Fibroblast of pulmonary artery (primary cell): ENCODE measurements around the gene PEX19.

Experiments
- DNase-seq: peaks from one replicate; pipeline ENCODE4 v3.0.0-alpha.2; 2010; ENCODE audit warnings: low read depth
- H3K4me3 ChIP-seq: replicated peaks from 2 replicates; pipeline ENCODE4 v1.5.1; 2011; ENCODE audit warnings: low read depth, mild to moderate bottlenecking, control low read depth, low read length, moderate library complexity
- TF ChIP-seq, protein P1 (sequence below): IDR thresholded peaks from 2 replicates; pipeline ENCODE4 v1.5.1; 2011; ENCODE audit warnings: mild to moderate bottlenecking, control low read depth, low read length, inconsistent platforms; ENCODE audit errors: missing control alignments

PEX19 gene

DNA sequence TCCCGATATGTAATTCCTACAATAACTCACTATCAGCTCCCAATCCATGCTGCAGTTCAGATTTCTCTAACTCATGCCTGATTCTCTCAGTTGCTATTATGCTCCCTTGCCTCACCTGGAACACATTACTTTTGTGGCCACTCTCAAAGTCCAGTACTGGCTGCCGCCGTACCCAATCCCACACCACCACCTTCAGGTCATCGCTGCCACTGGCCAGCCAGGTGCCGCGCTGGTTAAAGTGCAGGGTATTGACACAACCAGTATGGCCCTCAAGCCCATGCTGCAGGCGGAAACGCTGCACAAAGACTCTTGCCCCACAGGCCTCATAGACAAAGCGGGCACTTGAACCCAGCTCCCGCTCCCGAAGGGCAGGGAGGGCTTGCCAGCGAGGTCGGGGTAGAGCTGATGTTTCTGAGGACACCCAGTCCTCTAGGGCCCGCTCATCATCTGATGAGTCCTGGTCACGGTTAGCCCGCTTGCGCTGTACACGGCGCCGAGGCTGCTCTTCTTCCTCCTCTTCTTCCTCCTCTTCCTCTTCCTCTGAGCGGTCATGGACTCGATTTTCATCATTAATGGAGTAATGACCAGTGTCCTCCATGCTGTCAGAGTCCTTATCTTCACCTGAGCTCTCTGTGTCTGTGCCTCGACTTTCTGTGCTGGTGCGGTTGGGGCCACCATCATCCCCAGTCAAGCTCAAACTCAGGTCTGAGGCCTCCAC, 45.2 kb downstream of the PEX19 start:
- H3K4me3 ChIP-seq: no peak overlapping the region
- TF ChIP-seq, protein P1, sequence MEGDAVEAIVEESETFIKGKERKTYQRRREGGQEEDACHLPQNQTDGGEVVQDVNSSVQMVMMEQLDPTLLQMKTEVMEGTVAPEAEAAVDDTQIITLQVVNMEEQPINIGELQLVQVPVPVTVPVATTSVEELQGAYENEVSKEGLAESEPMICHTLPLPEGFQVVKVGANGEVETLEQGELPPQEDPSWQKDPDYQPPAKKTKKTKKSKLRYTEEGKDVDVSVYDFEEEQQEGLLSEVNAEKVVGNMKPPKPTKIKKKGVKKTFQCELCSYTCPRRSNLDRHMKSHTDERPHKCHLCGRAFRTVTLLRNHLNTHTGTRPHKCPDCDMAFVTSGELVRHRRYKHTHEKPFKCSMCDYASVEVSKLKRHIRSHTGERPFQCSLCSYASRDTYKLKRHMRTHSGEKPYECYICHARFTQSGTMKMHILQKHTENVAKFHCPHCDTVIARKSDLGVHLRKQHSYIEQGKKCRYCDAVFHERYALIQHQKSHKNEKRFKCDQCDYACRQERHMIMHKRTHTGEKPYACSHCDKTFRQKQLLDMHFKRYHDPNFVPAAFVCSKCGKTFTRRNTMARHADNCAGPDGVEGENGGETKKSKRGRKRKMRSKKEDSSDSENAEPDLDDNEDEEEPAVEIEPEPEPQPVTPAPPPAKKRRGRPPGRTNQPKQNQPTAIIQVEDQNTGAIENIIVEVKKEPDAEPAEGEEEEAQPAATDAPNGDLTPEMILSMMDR: no peak
- no peak for DNase-seq

DNA sequence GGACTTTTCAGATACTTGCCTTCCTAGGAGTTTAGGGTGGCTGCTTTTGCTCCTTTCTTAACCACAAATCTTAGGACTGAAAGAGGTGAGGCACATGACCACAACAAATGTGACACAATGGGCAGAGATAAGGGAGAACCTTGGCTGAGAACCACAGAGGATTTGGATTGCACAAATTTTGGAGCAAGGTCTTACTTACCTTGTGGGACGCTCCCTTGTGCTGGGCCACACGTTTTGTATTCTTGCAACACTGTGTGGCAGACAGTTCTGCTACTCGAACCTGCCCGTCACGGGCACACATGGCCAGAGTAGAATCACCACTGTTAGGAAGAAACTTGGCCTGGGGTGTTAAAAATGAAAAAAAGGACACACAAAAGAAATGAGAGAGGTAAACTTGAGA, 46.5 kb downstream of the PEX19 start:
- no peak overlapping the region for H3K4me3 ChIP-seq
- TF ChIP-seq, protein P1: no peak
- DNase-seq: no peak

- TF ChIP-seq, protein P1: no peak
- H3K4me3 ChIP-seq: no peak overlapping the region
- DNase-seq: no peak
Measured at GRCh38 chr1:160237558-160237957, 47.4 kb downstream of the PEX19 start.

DNA sequence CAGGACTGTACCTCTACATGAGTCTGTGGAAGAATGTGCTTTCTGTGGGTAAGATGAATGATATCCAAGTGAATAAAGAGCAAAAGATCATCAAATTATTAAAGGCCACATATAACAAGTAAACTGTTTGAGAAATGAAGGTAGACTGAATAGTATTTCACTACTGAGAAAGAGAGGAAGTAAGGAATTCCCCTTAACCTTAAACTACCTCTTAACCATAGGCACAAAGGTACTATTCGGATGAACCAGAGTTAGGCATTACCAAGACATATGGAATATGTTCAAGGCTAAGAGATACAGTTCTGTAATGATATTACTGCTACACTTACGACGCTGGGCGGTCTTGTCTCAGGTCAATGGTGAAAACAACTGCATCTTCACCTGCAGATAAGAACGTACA, 48.1 kb downstream of the PEX19 start:
- no peak for DNase-seq
- no peak overlapping the region for H3K4me3 ChIP-seq
- TF ChIP-seq, protein P1: no peak

GRCh38 chr1:160232911-160233310, 52.0 kb downstream of the PEX19 start:
- no peak overlapping the region for H3K4me3 ChIP-seq
- TF ChIP-seq, protein P1: no peak
- DNase-seq: no peak

DNA sequence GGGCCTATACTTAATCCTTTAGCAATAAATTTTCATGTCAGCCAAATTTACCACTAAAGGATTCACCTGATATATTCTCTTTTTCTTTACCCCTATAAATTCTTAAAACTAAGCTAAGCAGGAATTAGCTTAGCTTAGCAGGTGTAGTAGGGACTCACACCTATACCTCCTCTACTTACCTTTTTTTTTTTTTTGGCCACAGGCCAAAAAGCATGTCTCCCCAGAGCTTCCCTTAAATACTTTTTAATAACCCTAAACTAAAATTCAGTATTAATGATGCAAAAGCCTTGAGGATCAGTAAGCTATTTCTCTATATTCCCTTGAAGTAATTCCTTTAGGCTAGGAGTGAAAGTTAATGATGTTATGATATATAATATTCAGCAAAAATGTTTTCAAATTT, 56.5 kb downstream of the PEX19 start:
- TF ChIP-seq, protein P1: no peak
- DNase-seq: no peak
- no peak overlapping the region for H3K4me3 ChIP-seq

GRCh38 chr1:160227561-160227960, 57.4 kb downstream of the PEX19 start:
- no peak for DNase-seq
- H3K4me3 ChIP-seq: no peak overlapping the region
- TF ChIP-seq, protein P1: no peak
